K562 (cell line): Measurements from ENCODE around the gene ATP5ME. TPM values are rescaled to one million over a fixed set of nuclear protein-coding genes. Genes with fewer than 3 reads are reported as not detected.
A peak's percentile ranks its signal among the peaks of the same experiment; 100 is the strongest.

Experiments used
- ASH1L ChIP-seq: fragments of 450-650 bp; IDR thresholded peaks from 2 replicates; pipeline ENCODE4 v1.6.1; 2018; ENCODE audit warnings: borderline replicate concordance, mild to moderate bottlenecking, low read depth; ENCODE audit not compliant: partially characterized antibody
- CBFA2T2 ChIP-seq: fragments of 450-650 bp; conservative IDR thresholded peaks from 2 replicates; pipeline ENCODE4 v1.6.1; 2017; ENCODE audit warnings: mild to moderate bottlenecking
- CBFB ChIP-seq: sonication (generic); formaldehyde crosslinking; IDR thresholded peaks from 2 replicates; pipeline ENCODE4 v1.4.0; 2020; ENCODE audit warnings: mild to moderate bottlenecking, missing genetic modification reagents
- CREB3L1 ChIP-seq: fragments of 450-650 bp; IDR thresholded peaks from 2 replicates; pipeline ENCODE4 v1.6.1; 2014; ENCODE audit warnings: low read depth, mild to moderate bottlenecking, moderate library complexity, borderline replicate concordance
- DEAF1 ChIP-seq: fragments of 450-650 bp; formaldehyde crosslinking; IDR thresholded peaks from 2 replicates; pipeline ENCODE4 v1.4.0; 2020; ENCODE audit warnings: mild to moderate bottlenecking, moderate library complexity
- DMBX1 ChIP-seq: fragments of 250-450 bp; sonication (Bioruptor Pico); IDR thresholded peaks from 2 replicates; pipeline ENCODE4 v1.8.0; 2022; ENCODE audit warnings: inconsistent platforms, mild to moderate bottlenecking, moderate library complexity, borderline replicate concordance
- GATA2 ChIP-seq: sonication (generic); formaldehyde crosslinking; IDR thresholded peaks from 2 replicates; pipeline ENCODE4 v1.4.0; 2020; ENCODE audit warnings: mild to moderate bottlenecking, missing genetic modification reagents
- LCOR ChIP-seq: sonication (generic); formaldehyde crosslinking; IDR thresholded peaks from 2 replicates; pipeline ENCODE4 v1.8.0; 2022; ENCODE audit warnings: mild to moderate bottlenecking, missing genetic modification reagents
- NONO ChIP-seq, 2 experiments: fragments of 200-400 bp in 1 of 2; fragments of 450-650 bp in 1 of 2; formaldehyde crosslinking in 1 of 2; IDR thresholded peaks; 2 replicates each; pipeline ENCODE4 v1.6.1; 2017; ENCODE audit warnings: low read depth in 2 of 2, mild to moderate bottlenecking in 2 of 2, moderate library complexity in 2 of 2, low read length in 1 of 2
- NR2C2 ChIP-seq, 2 experiments: fragments of 200-800 bp in 1 of 2; sonication (Bioruptor generic) in 1 of 2; sonication (generic) in 1 of 2; formaldehyde crosslinking in 1 of 2; IDR thresholded peaks; 2 replicates each; pipeline versions ENCODE4 v1.6.1 to v1.8.0; 2016 to 2022; ENCODE audit warnings: mild to moderate bottlenecking in 1 of 2, missing compliant biosample characterization in 1 of 2, missing genetic modification characterization in 1 of 2, missing genetic modification reagents in 1 of 2
- POLR2AphosphoS5 ChIP-seq: IDR thresholded peaks from 2 replicates; pipeline ENCODE4 v1.6.1; 2011; ENCODE audit warnings: mild to moderate bottlenecking, low read depth, low read length, moderate library complexity; ENCODE audit not compliant: control insufficient read depth, insufficient read depth
- RAD21 ChIP-seq, 2 experiments: fragments of 250-450 bp in 1 of 2; fragments of 450-650 bp in 1 of 2; sonication (Bioruptor Pico) in 1 of 2; formaldehyde crosslinking in 1 of 2; IDR thresholded peaks in 1 of 2; conservative IDR thresholded peaks in 1 of 2; 2 replicates each; pipeline versions ENCODE4 v1.4.0 to v1.8.0; 2020 to 2022; ENCODE audit warnings: mild to moderate bottlenecking in 2 of 2, moderate library complexity in 1 of 2
- TFAP4 ChIP-seq: sonication (generic); formaldehyde crosslinking; IDR thresholded peaks from 2 replicates; pipeline ENCODE4 v1.8.0; 2022; ENCODE audit warnings: missing genetic modification reagents, mild to moderate bottlenecking, moderate library complexity, borderline replicate concordance
- XRCC5 ChIP-seq: fragments of 200-400 bp; formaldehyde crosslinking; IDR thresholded peaks from 2 replicates; pipeline ENCODE4 v1.6.1; 2017; ENCODE audit warnings: low read depth, mild to moderate bottlenecking, low read length
- ZBTB43 ChIP-seq: sonication (generic); formaldehyde crosslinking; IDR thresholded peaks from 2 replicates; pipeline ENCODE4 v1.8.0; 2023; ENCODE audit warnings: mild to moderate bottlenecking, missing genetic modification reagents
- ZNF239 ChIP-seq: fragments of 250-450 bp; sonication (Bioruptor Pico); IDR thresholded peaks from 2 replicates; pipeline ENCODE4 v1.4.0; 2020; ENCODE audit warnings: mild to moderate bottlenecking
- ZNF639 ChIP-seq, 2 experiments: fragments of 200-800 bp in 1 of 2; sonication (Bioruptor generic) in 1 of 2; sonication (generic) in 1 of 2; formaldehyde crosslinking in 1 of 2; IDR thresholded peaks in 1 of 2; conservative IDR thresholded peaks in 1 of 2; 2 replicates each; pipeline versions ENCODE4 v1.5.0 to v1.6.1; 2016 to 2020; ENCODE audit warnings: missing compliant biosample characterization in 1 of 2, missing genetic modification characterization in 1 of 2, missing genetic modification reagents in 1 of 2
- polyA plus RNA-seq, 8 experiments: library from polyadenylated mRNA; depleted of rRNA in 4 of 8; stranded (reverse) in 5 of 8; unstranded in 3 of 8; fragments of >200 nt; fragmentation: Nextera tagmentation in 2 of 8; fragmentation: Illumina TruSeq in 1 of 8; extraction: Ambion mirVana in 2 of 8; extraction: Trizol in 1 of 8; gene quantifications; 2 replicates each; pipeline versions ENCODE4 v1.2.1 to v1.2.3, GENCODE V29; 2011 to 2014; ENCODE audit warnings: inconsistent platforms in 1 of 8, missing spikeins in 1 of 8
- total RNA-seq, 7 experiments: library from RNA; depleted of rRNA in 6 of 7; stranded (reverse); fragments of >200 nt in 6 of 7; fragmentation: Illumina TruSeq in 2 of 7; extraction: Trizol in 2 of 7; gene quantifications; 2 replicates each; pipeline versions ENCODE4 v1.2.1 to v1.2.3, GENCODE V29; 2011 to 2021; ENCODE audit warnings: low replicate concordance in 1 of 7

The ATP5ME gene
- total and polyA plus RNA-seq, 9 of the 15 experiments (the other 6 are each of a cell fraction or from before 2014, with no cell fraction given) = 509 to 2,480 (median 887) TPM

- TF ChIP-seq CREB3L1 = 0 out of 2 replicates have a peak, but pooled peaks have one; percentile 52
- no peak for TF ChIP-seq DMBX1 (CRISPR knock-in tag)
- 0 out of 2 replicates have a peak, but pooled peaks have one; percentile 3 for TF ChIP-seq LCOR (CRISPR knock-in tag)
- TF ChIP-seq GATA2 = no peak
- TF ChIP-seq ZBTB43 = 0 out of 2 replicates have a peak, but pooled peaks have one; percentile 33
- peak; percentile 75; the same call in 1 of the 2 replicates for TF ChIP-seq CBFB
- no peak for TF ChIP-seq ASH1L
- TF ChIP-seq CBFA2T2 = peak; percentile 33
- TF ChIP-seq NONO (IDR thresholded peaks at IDR 0.05; ENCODE audit: low read depth in 2 of 2, low read length in 1 of 2) = 0 out of 4 replicates have a peak, but pooled peaks of 1 of the 2 experiments have one; percentile 7
- TF ChIP-seq TFAP4 (CRISPR knock-in tag) = peak; percentile 75
- TF ChIP-seq POLR2AphosphoS5 = peak; percentile 85
- TF ChIP-seq ZNF639 (CRISPR knock-in tag; conservative IDR thresholded peaks at IDR 0.05 in 1 of 2, IDR thresholded peaks at IDR 0.05 in 1 of 2) = peak in 1 of 2 experiments; percentile 71; a peak in 1 of 4 replicates
- TF ChIP-seq XRCC5 = peak; percentile 76; the same call in 1 of the 2 replicates
- TF ChIP-seq DEAF1 (CRISPR knock-in tag) = 0 out of 2 replicates have a peak, but pooled peaks have one; percentile 41
- peak; percentile 99 for TF ChIP-seq NR2C2 (CRISPR knock-in tag; IDR thresholded peaks at IDR 0.05)
- peak; percentile 100 for TF ChIP-seq NR2C2 (tag; IDR thresholded peaks at IDR 0.05)
- TF ChIP-seq ZNF239 (CRISPR knock-in tag) = no peak
- TF ChIP-seq RAD21 (CRISPR knock-in tag; conservative IDR thresholded peaks at IDR 0.05 in 1 of 2, IDR thresholded peaks at IDR 0.05 in 1 of 2) = peak; percentile 57 to 78
Measured at GRCh38 chr4:674172-675035, at the start of gene ATP5ME, which contains the start of gene MYL5 (continued).
